HG03139 (cell line): ENCODE measurements around the gene COX14.
"Not testable (repeated sequence)": the region's sequence is repeated elsewhere in the genome, so short reads cannot be mapped to it uniquely, and the experiment has no call there.

Experiments
- ATAC-seq: cut with Tn5 transposase; IDR thresholded peaks from one replicate; pipeline ENCODE4 v1.9.1; 2021; ENCODE audit not compliant: unreplicated experiment

Gene COX14

DNA sequence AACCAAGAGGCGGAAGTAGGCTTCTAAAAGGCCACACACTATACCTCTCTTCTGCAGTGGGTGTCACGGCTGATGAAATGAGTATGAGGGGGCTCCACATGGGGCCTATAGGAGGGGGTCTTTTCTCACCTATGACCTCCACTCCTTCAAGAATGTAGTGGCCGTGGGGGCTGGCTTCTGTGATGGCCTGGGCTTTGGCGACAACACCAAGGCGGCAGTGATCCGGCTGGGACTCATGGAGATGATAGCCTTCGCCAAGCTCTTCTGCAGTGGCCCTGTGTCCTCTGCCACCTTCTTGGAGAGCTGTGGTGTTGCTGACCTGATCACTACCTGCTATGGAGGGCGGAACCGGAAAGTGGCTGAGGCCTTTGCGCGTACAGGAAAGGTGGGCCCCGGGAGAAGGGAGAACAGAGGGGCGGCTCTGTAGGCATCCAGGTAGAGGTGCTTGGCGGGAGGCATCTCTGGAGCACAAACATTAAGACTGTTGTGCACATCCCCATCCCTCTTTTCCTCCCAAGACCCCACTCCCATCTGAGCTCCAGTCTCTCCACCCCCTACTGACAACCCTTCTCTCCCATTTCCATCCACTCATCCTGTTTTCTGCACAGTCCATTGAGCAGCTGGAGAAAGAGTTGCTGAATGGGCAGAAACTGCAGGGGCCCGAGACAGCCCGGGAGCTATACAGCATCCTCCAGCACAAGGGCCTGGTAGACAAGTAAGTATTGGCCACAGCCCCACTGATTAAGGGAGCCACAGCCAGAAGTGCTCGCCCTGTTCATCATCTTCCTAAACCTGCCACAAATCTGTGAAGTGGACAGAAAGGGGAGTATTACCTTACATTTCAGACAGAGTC, 4.4 kb upstream of the COX14 start:
- no peak for ATAC-seq

- no peak for ATAC-seq
Observed at GRCh38 chr12:50109319-50109718, 2.7 kb upstream of the COX14 start.

DNA sequence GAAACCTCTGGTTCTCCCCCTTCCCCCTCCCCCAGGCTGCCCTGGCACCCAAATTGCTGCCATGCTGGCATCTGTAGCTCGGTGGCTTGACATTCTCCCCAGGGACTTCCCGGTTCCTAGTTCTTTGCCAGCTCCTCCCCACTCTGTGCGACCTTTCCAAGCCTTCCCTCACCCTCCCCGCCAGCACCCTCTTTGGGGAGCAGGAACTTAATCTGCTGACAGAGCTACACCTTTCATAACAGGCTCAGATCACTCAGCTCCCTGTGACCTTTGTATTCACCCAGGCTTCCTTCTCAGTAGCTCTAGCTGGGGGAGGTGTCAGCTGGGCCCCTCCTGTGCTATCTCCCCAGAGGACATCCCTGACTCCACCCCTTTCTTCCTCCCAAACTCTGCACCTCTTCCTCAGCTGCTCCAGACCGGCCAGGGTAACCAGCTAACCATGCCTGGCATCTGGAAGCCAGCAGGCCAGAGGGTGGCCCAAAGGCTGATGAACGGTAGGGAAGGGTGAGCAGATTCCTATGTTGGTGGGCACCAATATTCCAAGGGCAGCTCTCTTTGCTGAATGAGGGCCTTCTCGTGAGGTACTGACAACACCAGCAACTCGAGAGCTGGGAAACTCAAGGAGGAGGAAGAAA, 1.8 kb upstream of the COX14 start:
- no peak for ATAC-seq

- no peak for ATAC-seq
Observed at GRCh38 chr12:50110762-50111351, 1.2 kb upstream of the COX14 start.

DNA sequence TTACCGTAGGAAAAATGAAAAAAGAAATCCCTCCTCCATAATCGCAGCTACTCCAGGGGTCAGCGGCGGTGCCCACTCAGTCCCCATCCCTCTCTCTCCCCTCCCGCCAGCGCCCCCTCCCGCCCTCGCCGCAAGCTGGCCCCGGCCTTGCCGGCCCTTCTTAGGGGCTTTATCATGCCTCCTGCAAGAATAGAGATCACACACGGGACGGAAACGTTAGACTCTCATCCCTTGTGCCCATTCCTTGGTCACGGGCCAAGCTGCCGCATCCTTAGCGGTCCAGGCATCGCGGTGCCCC, 692 bp upstream of the COX14 start:
- no peak for ATAC-seq

DNA sequence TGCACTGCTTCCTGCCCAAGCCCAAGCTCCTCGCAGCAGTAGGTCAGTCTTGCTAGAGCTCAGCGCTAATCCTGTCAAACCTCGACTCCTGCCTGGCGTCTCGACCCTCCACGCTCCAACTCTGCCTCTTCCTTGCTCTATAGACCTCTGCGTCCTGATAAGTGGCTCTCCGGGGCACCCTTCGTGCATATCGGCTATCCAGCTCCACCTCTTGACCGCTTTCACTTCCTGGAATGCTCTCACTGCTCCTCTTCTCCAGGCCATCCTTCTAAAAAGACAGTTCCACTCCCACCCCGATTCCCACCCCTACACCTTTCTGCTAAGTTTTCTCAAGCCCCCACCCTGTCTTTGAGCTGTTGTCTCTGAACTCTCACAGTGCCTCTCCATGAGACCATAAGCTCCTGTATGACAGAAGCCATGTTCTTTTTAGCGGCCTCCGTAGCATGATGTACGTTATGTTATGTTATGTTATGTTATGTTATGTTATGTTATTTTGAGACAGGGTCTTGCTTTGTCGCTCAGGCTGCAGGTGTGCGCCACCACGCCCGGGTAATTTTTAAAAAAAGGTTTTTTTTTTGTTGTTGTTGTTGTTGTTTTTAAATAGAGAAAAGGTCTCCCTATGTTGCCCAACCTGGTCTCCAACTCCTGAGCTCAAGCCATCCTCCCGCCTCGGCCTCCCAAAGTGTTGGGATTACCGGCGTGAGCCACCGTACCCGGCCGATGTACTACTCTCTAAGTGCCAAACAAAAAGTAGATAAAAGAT, 601 bp downstream of the COX14 start:
- no peak for ATAC-seq

- no peak for ATAC-seq
Observed at GRCh38 chr12:50117057-50117622, 5.1 kb downstream of the COX14 start.

DNA sequence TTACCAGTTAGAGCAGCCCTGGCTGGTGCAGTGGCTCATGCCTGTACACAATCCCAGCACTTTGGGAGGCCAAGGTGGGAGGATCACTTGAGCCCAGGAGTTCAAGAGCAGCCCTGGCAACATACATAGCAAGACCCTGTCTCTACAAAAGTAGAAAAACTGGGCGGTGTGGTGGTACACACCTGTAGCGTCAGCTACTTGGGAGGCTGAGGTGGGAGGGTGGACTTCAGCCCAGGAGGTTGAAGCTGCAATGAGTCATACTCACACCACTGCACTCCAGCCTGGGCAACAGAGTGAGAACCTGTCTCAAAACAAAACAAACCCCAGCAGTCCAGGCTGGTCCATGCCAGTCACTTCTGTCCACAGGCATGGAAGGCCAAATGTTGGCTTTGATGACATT, 7.4 kb downstream of the COX14 start:
- ATAC-seq, result no peak

DNA sequence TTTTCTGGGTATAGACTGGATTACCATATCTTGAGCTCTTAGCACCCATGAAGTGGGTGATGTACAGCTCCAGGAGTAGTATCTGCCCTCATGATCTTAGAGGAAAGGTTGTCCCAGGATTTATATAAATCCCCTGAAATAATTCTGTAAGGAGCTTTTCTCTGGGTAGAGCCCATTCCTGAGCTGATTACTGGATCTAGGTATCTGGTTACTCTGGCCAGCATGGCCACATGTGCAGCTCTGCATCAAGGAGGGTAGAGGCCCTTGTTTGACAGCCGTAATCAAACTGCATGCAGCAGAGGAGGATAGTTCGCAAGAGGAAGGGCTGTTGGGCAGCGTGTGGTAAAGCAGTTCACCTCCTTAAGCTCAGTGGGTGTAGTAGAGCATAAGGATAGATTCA, 8.5 kb downstream of the COX14 start:
- ATAC-seq, result no peak

GRCh38 chr12:50120953-50121352, 8.9 kb downstream of the COX14 start:
- ATAC-seq, result no peak

- no peak for ATAC-seq
Observed at GRCh38 chr12:50121641-50122040, 9.6 kb downstream of the COX14 start.

DNA sequence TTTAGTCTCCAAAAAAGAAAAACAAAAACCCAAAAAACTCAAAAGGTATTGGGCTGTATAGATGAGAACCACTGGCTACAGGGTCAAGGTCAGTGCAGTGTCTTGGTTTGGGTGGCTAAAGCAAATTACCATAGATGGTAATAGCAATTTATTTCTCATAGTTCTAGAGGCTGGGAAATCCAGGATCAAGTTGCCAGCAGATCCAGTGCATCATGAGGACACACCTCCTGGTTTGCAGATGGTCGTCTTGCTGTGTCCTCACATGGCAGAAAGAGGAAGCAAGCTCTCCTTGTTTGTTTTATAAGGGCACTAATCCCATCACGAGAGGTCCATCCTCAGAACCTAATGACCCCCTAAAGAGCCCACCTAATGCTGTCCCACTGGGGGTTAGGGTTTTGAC, 11.2 kb downstream of the COX14 start:
- no peak for ATAC-seq

- ATAC-seq, result no peak
Observed at GRCh38 chr12:50127546-50127945, 15.5 kb downstream of the COX14 start.

- no peak for ATAC-seq
Observed at GRCh38 chr12:50129290-50129689, 17.3 kb downstream of the COX14 start.

- ATAC-seq, result no peak
Observed at GRCh38 chr12:50132505-50133135, 20.6 kb downstream of the COX14 start.

GRCh38 chr12:50142993-50143392, 31.0 kb downstream of the COX14 start:
- ATAC-seq, result no peak

DNA sequence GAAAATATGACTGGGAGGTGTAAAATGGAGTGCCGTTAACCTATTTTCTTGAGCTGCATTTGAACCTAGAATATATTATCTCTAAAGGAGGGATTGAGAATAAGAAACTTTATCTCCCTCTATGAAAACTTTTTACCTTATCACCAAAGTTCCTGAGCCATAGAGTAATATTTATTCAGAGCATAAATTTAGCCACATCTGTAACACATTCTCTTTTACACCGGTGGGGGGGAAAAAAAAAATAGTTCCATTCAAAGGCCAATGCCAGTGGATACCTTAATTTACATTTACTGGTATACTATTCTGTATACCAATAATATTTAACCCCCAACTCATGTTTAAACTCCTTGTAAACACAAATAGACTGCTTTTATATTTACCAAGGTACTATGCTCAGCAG, 33.4 kb downstream of the COX14 start:
- ATAC-seq, result no peak

DNA sequence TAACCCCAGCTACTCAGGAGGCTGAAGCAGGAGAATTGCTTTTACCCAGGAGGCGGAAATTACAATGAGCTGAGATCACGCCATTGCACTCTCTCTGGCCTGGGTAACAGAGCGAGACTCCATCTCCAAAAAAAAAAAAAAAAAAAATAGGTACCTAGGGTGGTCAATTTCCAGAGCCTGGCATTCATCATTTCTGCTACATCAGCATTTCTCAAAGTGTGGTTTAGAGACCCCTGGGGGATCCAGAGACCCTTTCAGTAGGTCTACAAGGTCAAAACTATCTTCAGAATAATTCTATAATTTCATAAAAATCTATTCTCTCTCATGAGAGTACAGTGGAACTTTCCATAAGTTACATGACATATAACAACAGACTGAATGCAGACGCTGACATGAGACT, 35.2 kb downstream of the COX14 start:
- ATAC-seq, result no peak

DNA sequence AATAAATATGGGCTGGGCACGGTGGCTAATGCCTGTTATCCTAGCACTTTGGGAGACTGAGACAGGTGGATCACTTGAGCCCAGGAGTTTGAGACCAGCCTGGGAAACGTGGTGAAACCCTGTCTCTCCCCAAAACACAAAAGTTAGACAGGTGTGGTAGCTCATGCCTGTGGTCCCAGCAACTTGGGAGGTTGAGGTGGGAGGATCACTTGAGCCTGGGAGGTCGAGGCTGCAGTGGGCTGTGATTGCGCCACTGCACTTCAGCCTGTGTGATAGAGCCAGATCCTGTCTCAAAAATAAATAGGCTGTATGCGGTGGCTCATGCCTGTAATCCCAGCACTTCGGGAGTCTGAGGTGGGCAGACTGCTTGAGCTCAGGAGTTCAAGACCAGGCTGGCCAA, 36.0 kb downstream of the COX14 start:
- not testable (repeated sequence) for ATAC-seq

GRCh38 chr12:50149311-50149710, 37.3 kb downstream of the COX14 start:
- ATAC-seq, result no peak
